ENCODE results near the gene GSE1. TPM values are rescaled to one million over a fixed set of nuclear protein-coding genes. Genes with fewer than 3 reads are reported as not detected.
A peak's percentile ranks its signal among the peaks of the same experiment; 100 is the strongest.

Gene GSE1
- polyA plus RNA-seq, 3 donors, result 20.2 to 85.3 (median 55.9) TPM

GRCh38 chr16:85612191-85612800, 826 bp upstream of the GSE1 start:
- H3K27ac ChIP-seq (ENCODE audit: low read depth, low read length), result no peak overlapping the region
- 0 to 1% (median 0%) methylated on average over 25 to 37 of the region's 38 CpGs for WGBS, 3 donors

GRCh38 chr16:85613604-85614337, 649 bp downstream of the GSE1 start:
- peak overlapping the region; percentile 4 for H3K27ac ChIP-seq (ENCODE audit: low read depth, low read length)
- 0 to 1% (median 1%) methylated on average over 29 to 64 of the region's 67 CpGs for WGBS, 3 donors

- WGBS, 3 donors, result 20 to 41% (median 35%) methylated on average over 36 to 41 of the region's 41 CpGs
- H3K27ac ChIP-seq (ENCODE audit: low read depth, low read length), result no peak overlapping the region
Observed at GRCh38 chr16:85614338-85615013, 1.4 kb downstream of the GSE1 start.

GRCh38 chr16:85615014-85615851, 2.1 kb downstream of the GSE1 start:
- WGBS, 3 donors, result 22 to 37% (median 33%) methylated on average over 38 to 39 of the region's 39 CpGs
- no peak overlapping the region for H3K27ac ChIP-seq (ENCODE audit: low read depth, low read length)

GRCh38 chr16:85615852-85616606, 2.9 kb downstream of the GSE1 start:
- H3K27ac ChIP-seq (ENCODE audit: low read depth, low read length), result no peak overlapping the region
- WGBS, 3 donors, result 21 to 29% (median 27%) methylated on average over 21 of the region's 21 CpGs

- no peak overlapping the region for H3K27ac ChIP-seq (ENCODE audit: low read depth, low read length)
- WGBS, 3 donors, result 16 to 36% (median 32%) methylated on average over 28 of the region's 28 CpGs
Observed at GRCh38 chr16:85616607-85617321, 3.6 kb downstream of the GSE1 start.

- no peak overlapping the region for H3K27ac ChIP-seq (ENCODE audit: low read depth, low read length)
- WGBS, 3 donors, result 41 to 84% (median 84%) methylated on average over 7 of the region's 7 CpGs
Observed at GRCh38 chr16:85617948-85618347, 4.8 kb downstream of the GSE1 start.

- 90 to 98% (median 97%) methylated on average over 9 of the region's 9 CpGs for WGBS, 3 donors
- no peak overlapping the region for H3K27ac ChIP-seq (ENCODE audit: low read depth, low read length)
Observed at GRCh38 chr16:85618521-85618920, 5.4 kb downstream of the GSE1 start.

GRCh38 chr16:85619101-85619891, 6.2 kb downstream of the GSE1 start:
- H3K27ac ChIP-seq (ENCODE audit: low read depth, low read length), result no peak overlapping the region

GRCh38 chr16:85620374-85620773, 7.3 kb downstream of the GSE1 start:
- no peak overlapping the region for H3K27ac ChIP-seq (ENCODE audit: low read depth, low read length)
- 53 to 96% (median 93%) methylated on average over 16 of the region's 16 CpGs for WGBS, 3 donors

More at GRCh38 chr16:85619101-85619891, 6.2 kb downstream of the GSE1 start:
- 62 to 94% (median 93%) methylated on average over 28 of the region's 28 CpGs for WGBS, 3 donors

- H3K27ac ChIP-seq (ENCODE audit: low read depth, low read length), result no peak overlapping the region
Observed at GRCh38 chr16:85621698-85622428, 8.7 kb downstream of the GSE1 start.

GRCh38 chr16:85622683-85623082, 9.6 kb downstream of the GSE1 start:
- WGBS, 3 donors, result 57 to 87% (median 84%) methylated on average over 6 of the region's 6 CpGs
- no peak overlapping the region for H3K27ac ChIP-seq (ENCODE audit: low read depth, low read length)

More at GRCh38 chr16:85621698-85622428, 8.7 kb downstream of the GSE1 start:
- WGBS, 3 donors, result 45 to 87% (median 83%) methylated on average over 13 of the region's 13 CpGs

- WGBS, 3 donors, result 86 to 94% (median 93%) methylated on average over 11 of the region's 11 CpGs
- H3K27ac ChIP-seq (ENCODE audit: low read depth, low read length), result no peak overlapping the region
Observed at GRCh38 chr16:85623250-85623649, 10.1 kb downstream of the GSE1 start.

- 71 to 90% (median 86%) methylated on average over 21 of the region's 21 CpGs for WGBS, 3 donors
- H3K27ac ChIP-seq (ENCODE audit: low read depth, low read length), result no peak overlapping the region
Observed at GRCh38 chr16:85623997-85624601, 11.0 kb downstream of the GSE1 start.

- no peak overlapping the region for H3K27ac ChIP-seq (ENCODE audit: low read depth, low read length)
- 88 to 94% (median 92%) methylated on average over 17 of the region's 17 CpGs for WGBS, 3 donors
Observed at GRCh38 chr16:85624646-85625045, 11.5 kb downstream of the GSE1 start.

- WGBS, 3 donors, result 56 to 90% (median 81%) methylated on average over 27 of the region's 27 CpGs
- no peak overlapping the region for H3K27ac ChIP-seq (ENCODE audit: low read depth, low read length)
Observed at GRCh38 chr16:85625053-85625452, 11.9 kb downstream of the GSE1 start.

Measured in adipose tissue (tissue), 3 donors.